Neutrophil (primary cell): ENCODE results near the gene DLGAP4.

Source experiments
- H3K27ac ChIP-seq: fragments of 200-600 bp; sonication (generic); 2 replicates; pipeline ENCODE4 v1.5.1; 2016; ENCODE audit warnings: mild to moderate bottlenecking, moderate library complexity
- H3K27me3 ChIP-seq: fragments of 200-600 bp; sonication (generic); 2 replicates; pipeline ENCODE4 v1.6.0; 2016; ENCODE audit warnings: mild to moderate bottlenecking
- H3K36me3 ChIP-seq: fragments of 200-600 bp; sonication (generic); 2 replicates; pipeline ENCODE4 v1.5.1; 2017
- H3K4me1 ChIP-seq, 2 experiments: fragments of 200-600 bp in 1 of 2; sonication (generic) in 1 of 2; 1 replicate in 1 of 2; 2 replicates in 1 of 2; pipeline versions ENCODE4 v1.5.1 to v1.6.1; 2013 to 2016; ENCODE audit warnings: low read depth in 1 of 2, low read length in 1 of 2, mild to moderate bottlenecking in 1 of 2, moderate library complexity in 1 of 2; ENCODE audit not compliant: control insufficient read depth in 1 of 2, insufficient read depth in 1 of 2
- H3K4me3 ChIP-seq, 2 experiments: fragments of 200-600 bp in 1 of 2; sonication (generic) in 1 of 2; 1 replicate in 1 of 2; 2 replicates in 1 of 2; pipeline ENCODE4 v1.5.1; 2013 to 2016; ENCODE audit warnings: low read depth in 1 of 2, low read length in 1 of 2, mild to moderate bottlenecking in 1 of 2, moderate library complexity in 1 of 2
- H3K9me3 ChIP-seq: fragments of 200-600 bp; sonication (generic); 2 replicates; pipeline ENCODE4 v1.5.1; 2016
- TF ChIP-seq, protein P1 (sequence below): fragments of 200-600 bp; sonication (generic); IDR thresholded peaks from 2 replicates; pipeline ENCODE4 v1.5.1; 2016; ENCODE audit warnings: antibody characterized with exemption

DLGAP4 gene

DNA sequence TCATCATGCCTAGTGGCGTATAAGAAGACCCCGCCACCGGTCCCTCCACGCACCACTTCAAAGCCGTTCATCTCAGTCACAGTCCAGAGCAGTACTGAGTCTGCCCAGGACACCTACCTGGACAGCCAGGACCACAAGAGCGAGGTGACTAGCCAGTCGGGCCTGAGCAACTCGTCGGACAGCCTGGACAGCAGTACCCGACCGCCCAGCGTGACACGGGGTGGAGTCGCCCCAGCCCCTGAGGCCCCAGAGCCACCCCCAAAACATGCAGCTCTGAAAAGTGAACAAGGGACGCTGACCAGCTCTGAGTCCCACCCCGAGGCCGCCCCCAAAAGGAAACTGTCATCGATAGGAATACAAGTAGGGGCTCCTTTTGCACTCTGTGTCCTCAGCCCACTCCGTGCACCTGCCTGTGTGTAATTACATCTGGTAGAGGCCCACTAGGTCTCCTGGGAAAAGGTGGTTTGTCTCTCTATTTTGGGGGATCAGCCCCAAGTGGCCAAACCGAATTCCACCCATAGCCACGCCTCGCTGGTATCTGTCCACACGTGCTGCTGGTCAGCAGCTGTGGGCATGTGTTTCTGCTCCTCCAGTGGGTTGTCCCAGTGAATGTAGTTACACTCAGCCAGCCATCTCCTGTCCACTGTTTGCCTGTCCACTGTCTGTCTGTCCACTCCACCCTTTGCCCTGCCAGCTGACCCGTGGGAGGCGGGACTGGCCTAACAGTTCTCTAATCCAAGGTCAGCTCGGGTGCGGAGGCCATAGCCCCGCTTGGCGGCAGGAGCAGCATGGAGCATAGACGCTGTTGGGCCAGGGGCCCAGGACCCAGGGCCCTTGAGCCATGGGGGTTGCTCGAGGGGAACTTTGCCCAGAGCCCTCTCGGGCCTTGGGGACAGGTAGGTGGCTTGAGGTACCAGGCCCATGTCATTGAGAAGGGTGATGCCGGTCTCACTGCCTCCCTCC, 190.8 kb downstream of the DLGAP4 start:
- peaks cover 59% of the 10 kb centered on the region for H3K36me3 ChIP-seq
- H3K4me1 ChIP-seq = peaks cover 18 to 21% of the 10 kb centered on the region in 2 experiments
- H3K27ac ChIP-seq = no peak overlapping the region

DNA sequence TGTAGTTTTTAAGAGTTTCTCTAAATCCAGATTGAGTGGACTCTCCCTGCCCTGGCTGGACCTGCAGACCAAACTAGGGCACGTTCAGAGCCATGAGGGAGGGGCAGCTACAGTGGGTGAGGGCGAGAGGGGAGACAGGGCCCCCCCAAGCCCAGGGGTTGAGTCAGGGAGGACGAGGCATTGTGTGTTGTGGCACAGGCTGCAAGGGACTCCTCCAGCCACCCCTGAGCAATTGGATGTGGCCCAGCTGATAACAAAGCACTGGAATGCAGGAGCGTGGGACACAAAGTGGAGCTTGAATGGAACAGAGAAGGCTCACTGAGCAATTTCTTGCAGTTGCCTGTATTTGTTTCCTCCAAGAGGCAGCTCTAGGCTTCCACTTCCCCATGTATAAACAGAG, 191.7 kb downstream of the DLGAP4 start:
- no peaks in the 10 kb centered on the region for H3K27me3 ChIP-seq
- H3K4me3 ChIP-seq = no peak overlapping the region
- peaks cover 63% of the 10 kb centered on the region for H3K36me3 ChIP-seq
- TF ChIP-seq, protein P1, sequence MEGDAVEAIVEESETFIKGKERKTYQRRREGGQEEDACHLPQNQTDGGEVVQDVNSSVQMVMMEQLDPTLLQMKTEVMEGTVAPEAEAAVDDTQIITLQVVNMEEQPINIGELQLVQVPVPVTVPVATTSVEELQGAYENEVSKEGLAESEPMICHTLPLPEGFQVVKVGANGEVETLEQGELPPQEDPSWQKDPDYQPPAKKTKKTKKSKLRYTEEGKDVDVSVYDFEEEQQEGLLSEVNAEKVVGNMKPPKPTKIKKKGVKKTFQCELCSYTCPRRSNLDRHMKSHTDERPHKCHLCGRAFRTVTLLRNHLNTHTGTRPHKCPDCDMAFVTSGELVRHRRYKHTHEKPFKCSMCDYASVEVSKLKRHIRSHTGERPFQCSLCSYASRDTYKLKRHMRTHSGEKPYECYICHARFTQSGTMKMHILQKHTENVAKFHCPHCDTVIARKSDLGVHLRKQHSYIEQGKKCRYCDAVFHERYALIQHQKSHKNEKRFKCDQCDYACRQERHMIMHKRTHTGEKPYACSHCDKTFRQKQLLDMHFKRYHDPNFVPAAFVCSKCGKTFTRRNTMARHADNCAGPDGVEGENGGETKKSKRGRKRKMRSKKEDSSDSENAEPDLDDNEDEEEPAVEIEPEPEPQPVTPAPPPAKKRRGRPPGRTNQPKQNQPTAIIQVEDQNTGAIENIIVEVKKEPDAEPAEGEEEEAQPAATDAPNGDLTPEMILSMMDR = no peak
- no peaks in the 10 kb centered on the region for H3K9me3 ChIP-seq
- H3K27ac ChIP-seq = no peak overlapping the region
- peaks cover 9 to 13% of the 10 kb centered on the region in 2 experiments for H3K4me1 ChIP-seq

More for the DNA sequence above, 190.8 kb downstream of the DLGAP4 start:
- TF ChIP-seq, protein P1 = no peak
- Histone ChIP-seq H3K9me3 (no peaks in the 10 kb centered on the region), H3K27me3 (no peaks in the 10 kb centered on the region), H3K4me3 (no peak overlapping the region)

DNA sequence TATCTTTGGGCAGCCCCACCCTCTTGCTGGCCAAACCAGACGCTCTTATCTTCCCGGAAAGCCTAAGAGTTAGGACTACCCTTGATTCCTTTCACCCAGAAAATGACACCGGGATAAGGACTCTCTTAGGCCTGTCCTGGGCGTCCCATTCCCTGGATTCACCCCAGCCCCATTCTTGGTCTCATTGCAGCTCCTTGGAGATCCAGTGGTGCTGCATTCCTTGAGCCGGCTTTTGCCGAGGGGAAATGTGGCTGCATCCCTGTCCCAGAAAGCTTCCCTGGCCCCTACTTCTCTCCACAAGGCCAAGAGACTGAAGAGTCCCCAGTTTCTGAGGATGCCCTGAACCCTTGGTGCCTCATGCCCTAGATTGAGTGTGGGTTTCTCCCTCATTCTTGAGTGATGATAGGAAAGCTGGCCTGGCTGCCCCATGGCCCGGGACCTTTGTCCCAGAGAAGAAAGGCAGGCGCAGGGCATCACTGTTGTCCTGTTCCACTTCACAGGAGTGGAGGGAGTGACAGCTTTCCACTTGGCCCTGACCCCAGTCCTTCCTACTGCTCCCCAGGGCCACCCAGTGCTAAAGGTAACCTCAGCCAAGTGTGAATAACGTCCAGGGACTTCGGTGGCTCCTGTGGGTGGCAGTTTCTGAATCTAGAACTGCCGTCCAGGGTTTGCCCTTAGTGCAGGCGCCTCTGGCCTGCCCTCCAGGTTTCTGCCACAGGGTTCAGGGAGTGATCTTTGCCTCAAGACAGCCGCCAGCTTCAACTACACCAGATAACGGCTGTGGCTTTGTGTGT, 192.4 kb downstream of the DLGAP4 start:
- Histone ChIP-seq H3K4me3 (no peak overlapping the region), H3K36me3 (peaks cover 66% of the 10 kb centered on the region), H3K9me3 (no peaks in the 10 kb centered on the region), H3K27me3 (no peaks in the 10 kb centered on the region), H3K27ac (no peak overlapping the region), H3K4me1 (peaks cover 2 to 7% of the 10 kb centered on the region in 2 experiments)
- TF ChIP-seq, protein P1 = no peak

DNA sequence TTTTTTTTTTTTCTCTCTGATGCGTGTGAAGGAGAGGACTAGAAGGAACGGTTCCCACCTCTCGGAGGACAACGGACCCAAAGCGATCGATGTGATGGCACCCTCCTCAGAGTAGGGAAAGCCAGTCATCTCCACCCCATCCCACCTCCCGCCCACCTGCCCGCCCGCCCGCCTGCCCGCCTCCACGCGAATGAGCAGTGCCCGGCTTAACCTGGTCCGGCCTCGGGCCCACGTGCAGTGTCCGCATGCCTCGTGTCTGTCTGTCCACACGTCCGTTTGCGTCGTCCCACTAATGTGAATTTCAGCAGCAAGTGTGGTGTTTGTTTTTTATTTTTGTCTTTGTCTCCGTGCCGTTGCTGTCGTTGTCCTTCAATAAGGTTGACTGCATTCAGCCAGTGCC, 193.1 kb downstream of the DLGAP4 start:
- no peaks in the 10 kb centered on the region for H3K9me3 ChIP-seq
- H3K27me3 ChIP-seq = no peaks in the 10 kb centered on the region
- TF ChIP-seq, protein P1 = no peak
- H3K36me3 ChIP-seq = peaks cover 68% of the 10 kb centered on the region
- H3K4me1 ChIP-seq = peaks cover 2 to 7% of the 10 kb centered on the region in 2 experiments
- no peak overlapping the region for H3K4me3 ChIP-seq
- H3K27ac ChIP-seq = no peak overlapping the region

DNA sequence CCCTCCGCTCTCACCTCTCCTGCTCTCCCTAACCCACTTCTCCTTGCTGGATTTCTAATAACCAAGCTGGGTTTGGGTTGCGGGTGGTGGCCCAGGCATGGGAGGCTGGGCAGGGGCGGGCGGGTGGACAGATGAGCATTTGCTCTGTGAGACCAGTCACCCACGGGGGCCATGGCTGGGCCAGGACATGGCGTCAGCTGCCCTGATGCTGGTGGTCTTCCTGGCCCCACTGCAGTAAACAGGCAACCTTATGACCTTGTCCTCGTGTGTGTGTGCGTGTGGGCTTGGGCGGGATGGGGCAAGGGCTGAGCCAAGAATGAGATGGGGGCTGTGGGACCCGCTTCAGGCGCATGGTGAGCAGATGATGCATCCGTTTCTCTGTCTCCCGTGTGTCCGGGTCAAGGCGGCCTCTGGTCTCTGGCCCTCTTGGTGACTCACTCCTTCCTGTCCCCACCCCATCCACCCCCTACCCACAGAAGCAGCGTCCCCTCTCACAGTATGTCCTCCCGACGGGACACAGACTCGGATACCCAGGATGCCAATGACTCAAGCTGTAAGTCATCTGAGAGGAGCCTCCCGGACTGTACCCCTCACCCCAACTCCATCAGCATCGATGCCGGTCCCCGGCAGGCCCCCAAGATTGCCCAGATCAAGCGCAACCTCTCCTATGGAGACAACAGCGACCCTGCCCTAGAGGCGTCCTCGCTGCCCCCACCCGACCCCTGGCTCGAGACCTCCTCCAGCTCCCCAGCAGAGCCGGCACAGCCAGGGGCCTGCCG, 193.8 kb downstream of the DLGAP4 start:
- peaks cover 68% of the 10 kb centered on the region for H3K36me3 ChIP-seq
- H3K27me3 ChIP-seq = no peaks in the 10 kb centered on the region
- H3K4me3 ChIP-seq = no peak overlapping the region
- no peaks in the 10 kb centered on the region for H3K9me3 ChIP-seq
- H3K27ac ChIP-seq = no peak overlapping the region
- TF ChIP-seq, protein P1 = no peak
- peaks cover 2 to 3% of the 10 kb centered on the region in 2 experiments for H3K4me1 ChIP-seq
